AG09319 (cell line): ENCODE measurements around the gene NLGN1.

Experiments used
- DNase-seq: peaks from one replicate; pipeline ENCODE4 v3.0.0-alpha.2; 2010; ENCODE audit warnings: low read depth; ENCODE audit errors: extremely low read depth
- TF ChIP-seq, protein P1 (sequence below): IDR thresholded peaks from 2 replicates; pipeline ENCODE4 v1.5.1; 2011; ENCODE audit warnings: low read depth, mild to moderate bottlenecking, inconsistent platforms, low read length, moderate library complexity

Gene NLGN1

DNA sequence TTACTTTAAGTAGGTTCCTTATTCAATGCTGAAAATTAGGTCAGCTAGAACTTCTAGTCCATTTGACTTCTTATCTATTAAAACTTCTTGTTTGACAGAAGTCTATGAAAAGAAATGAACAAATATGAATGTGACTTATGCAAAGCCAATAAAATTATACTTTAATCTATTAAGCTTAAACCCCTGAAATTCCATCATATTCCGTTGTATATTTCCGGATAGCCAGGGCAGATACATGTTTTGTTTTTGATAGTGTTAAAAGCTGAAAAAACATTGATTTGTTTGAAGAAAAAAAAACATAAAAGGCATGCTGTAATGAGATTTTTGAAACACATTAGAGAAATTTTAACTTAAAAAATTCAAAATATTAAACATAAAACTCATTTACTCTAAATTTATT, 794.4 kb downstream of the NLGN1 start:
- TF ChIP-seq, protein P1, sequence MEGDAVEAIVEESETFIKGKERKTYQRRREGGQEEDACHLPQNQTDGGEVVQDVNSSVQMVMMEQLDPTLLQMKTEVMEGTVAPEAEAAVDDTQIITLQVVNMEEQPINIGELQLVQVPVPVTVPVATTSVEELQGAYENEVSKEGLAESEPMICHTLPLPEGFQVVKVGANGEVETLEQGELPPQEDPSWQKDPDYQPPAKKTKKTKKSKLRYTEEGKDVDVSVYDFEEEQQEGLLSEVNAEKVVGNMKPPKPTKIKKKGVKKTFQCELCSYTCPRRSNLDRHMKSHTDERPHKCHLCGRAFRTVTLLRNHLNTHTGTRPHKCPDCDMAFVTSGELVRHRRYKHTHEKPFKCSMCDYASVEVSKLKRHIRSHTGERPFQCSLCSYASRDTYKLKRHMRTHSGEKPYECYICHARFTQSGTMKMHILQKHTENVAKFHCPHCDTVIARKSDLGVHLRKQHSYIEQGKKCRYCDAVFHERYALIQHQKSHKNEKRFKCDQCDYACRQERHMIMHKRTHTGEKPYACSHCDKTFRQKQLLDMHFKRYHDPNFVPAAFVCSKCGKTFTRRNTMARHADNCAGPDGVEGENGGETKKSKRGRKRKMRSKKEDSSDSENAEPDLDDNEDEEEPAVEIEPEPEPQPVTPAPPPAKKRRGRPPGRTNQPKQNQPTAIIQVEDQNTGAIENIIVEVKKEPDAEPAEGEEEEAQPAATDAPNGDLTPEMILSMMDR, result no peak
- DNase-seq, result no peak

DNA sequence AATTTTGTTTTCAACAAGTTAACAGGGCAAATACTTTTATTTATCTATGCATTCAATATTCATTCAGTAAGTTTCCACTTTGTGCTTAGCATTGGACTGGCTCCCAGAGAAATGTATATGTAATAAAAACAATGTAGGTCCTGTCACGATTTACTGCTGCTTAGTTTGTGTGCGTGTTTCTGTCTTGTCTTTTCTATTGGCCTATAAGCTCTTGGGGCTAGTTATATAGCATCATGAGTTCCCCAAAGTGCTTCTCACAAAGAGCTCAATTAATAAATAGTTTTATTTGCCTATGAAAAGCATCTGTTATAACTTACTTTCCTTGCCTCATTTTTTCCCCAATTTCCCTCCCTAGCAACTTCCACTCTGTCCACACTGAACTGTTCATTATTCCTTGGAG, 794.9 kb downstream of the NLGN1 start:
- DNase-seq, result no peak
- TF ChIP-seq, protein P1, result no peak

DNA sequence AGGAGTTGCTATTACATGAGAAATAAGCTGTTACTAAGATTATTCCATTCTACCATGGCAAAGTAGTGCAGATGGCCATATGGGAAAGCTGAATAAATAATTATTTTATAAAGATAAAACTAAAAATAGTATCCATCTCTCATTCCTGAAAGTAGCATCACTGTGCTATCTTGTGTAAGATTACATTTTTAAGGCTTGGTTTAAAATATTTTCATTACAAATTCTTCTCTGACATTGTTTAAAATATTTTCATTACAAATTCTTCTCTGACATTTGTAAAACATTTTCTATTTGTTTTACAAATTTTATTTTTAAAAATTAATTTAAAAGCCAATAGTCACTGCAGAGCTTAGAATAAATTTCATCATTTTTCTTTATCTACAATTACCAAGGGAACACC, 796.1 kb downstream of the NLGN1 start:
- DNase-seq, result no peak

DNA sequence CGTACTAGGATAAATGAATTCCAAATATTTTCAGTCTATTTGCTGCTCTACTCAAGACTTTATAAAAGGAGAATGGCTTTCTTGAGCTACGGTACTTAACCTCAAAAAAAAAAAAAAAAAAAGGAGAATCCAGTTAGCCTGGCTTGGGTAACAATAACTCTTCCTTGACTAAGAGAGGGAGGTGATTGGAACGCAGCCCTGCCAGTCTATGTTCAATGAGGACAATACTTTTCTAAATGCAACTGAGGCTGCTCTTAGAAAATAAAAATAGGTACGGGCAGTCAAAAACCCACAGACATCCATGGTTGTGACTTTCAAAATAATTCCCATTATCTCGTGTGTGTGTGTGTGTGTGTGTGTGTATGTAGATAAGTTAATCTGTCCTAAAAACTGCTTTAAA, 799.9 kb downstream of the NLGN1 start:
- no peak for DNase-seq
- TF ChIP-seq, protein P1, result no peak

More for the DNA sequence above, 796.1 kb downstream of the NLGN1 start:
- TF ChIP-seq, protein P1, result no peak

DNA sequence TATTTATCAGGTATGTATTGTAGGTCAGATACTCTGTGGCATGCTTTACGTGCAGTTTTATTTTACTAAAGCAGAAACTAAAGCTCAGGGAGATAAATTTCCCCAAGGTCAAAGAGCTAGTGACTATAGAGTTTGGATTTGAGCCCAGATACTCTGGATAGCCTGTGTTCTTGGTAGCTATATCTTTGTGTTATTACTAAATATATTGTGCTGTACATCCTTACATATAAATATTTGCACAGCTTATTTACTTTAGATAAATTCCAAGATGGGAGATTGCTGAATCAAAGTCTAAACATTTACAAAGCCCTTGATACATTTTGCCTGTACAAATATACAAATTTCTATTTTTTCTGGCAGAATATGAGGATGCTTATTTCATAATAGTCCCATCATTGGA, 800.7 kb downstream of the NLGN1 start:
- DNase-seq, result no peak
- TF ChIP-seq, protein P1, result no peak

DNA sequence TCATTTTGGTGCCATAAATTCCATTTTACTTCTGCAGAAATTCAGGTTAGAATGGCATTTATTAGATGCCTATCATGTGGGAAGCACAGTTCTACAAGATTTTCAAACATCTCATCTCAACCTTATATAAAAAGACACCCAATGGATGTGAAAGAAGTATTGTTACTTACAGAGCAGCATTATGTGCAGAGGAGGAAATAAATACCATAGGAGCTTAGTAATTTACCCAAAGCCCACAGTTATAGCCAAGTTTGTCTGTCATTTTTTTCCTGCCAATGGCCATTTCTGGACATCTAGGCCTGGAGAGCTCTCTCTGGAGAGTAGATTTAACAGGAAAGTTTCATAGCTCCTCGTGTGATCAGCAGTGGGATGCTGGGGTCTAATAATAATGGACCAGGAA, 802.2 kb downstream of the NLGN1 start:
- DNase-seq, result no peak
- TF ChIP-seq, protein P1, result no peak

DNA sequence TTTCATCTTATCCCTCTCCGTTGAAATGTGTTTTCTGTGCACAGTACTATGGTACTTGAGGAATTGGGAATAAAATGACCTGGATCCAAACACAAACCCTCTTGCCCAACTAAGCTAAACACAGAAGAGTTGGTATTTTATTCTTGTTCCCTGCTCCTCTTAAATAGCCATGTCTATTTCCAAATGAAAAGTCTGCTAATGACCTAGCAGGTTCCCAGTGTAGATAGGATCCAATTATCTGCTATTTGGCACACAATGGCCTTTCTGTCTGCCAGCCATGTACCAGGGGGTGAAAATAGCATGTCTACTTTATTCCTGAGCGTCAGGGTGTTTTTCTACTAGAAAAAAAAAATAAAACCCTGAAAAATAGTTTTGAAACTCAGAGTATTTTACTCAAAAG, 804.6 kb downstream of the NLGN1 start:
- TF ChIP-seq, protein P1, result no peak
- no peak for DNase-seq
